ENCODE results near the gene ADGRV1.

The ADGRV1 gene

GRCh38 chr5:90621848-90622247, 63.3 kb downstream of the ADGRV1 start:
- no peak for TF ChIP-seq CTCF (IDR thresholded peaks at IDR 0.05; ENCODE audit: borderline replicate concordance, control extremely low read depth, extremely low read depth, insufficient read depth, missing control alignments)
- in situ Hi-C loops (cut with MboI; ENCODE audit: low sequenced_read_pairs, unreplicated experiment): no loop called here
- no peak for DNase-seq (ENCODE audit: low spot score)

- no peak for DNase-seq (ENCODE audit: low spot score)
- no peak for TF ChIP-seq CTCF (IDR thresholded peaks at IDR 0.05; ENCODE audit: borderline replicate concordance, control extremely low read depth, extremely low read depth, insufficient read depth, missing control alignments)
- in situ Hi-C loops (cut with MboI; ENCODE audit: low sequenced_read_pairs, unreplicated experiment): no loop called here
Measured at GRCh38 chr5:90626493-90626892, 67.9 kb downstream of the ADGRV1 start.

DNA sequence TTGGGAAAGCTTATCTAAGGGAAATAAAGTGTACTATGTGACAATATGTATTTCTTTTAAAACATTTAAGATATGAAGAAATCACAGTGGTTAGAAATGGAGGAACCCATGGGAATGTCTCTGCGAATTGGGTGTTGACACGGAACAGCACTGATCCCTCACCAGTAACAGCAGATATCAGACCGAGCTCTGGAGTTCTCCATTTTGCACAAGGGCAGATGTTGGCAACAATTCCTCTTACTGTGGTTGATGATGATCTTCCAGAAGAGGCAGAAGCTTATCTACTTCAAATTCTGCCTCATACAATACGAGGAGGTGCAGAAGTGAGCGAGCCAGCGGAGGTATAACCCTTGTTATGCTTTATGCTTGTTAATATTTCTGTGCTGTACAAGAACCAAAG, 69.9 kb downstream of the ADGRV1 start:
- no peak for TF ChIP-seq CTCF (IDR thresholded peaks at IDR 0.05; ENCODE audit: borderline replicate concordance, control extremely low read depth, extremely low read depth, insufficient read depth, missing control alignments)
- no peak for DNase-seq (ENCODE audit: low spot score)
- in situ Hi-C loops (cut with MboI; ENCODE audit: low sequenced_read_pairs, unreplicated experiment): no loop called here

- DNase-seq (ENCODE audit: low spot score): no peak
- in situ Hi-C loops (cut with MboI; ENCODE audit: low sequenced_read_pairs, unreplicated experiment): no loop called here
- TF ChIP-seq CTCF (IDR thresholded peaks at IDR 0.05; ENCODE audit: borderline replicate concordance, control extremely low read depth, extremely low read depth, insufficient read depth, missing control alignments): no peak
Measured at GRCh38 chr5:90632791-90633190, 74.2 kb downstream of the ADGRV1 start.

GRCh38 chr5:90636948-90637347, 78.4 kb downstream of the ADGRV1 start:
- TF ChIP-seq CTCF (IDR thresholded peaks at IDR 0.05; ENCODE audit: borderline replicate concordance, control extremely low read depth, extremely low read depth, insufficient read depth, missing control alignments): no peak
- no peak for DNase-seq (ENCODE audit: low spot score)
- in situ Hi-C loops (cut with MboI; ENCODE audit: low sequenced_read_pairs, unreplicated experiment): no loop called here

- no peak for TF ChIP-seq CTCF (IDR thresholded peaks at IDR 0.05; ENCODE audit: borderline replicate concordance, control extremely low read depth, extremely low read depth, insufficient read depth, missing control alignments)
- no peak for DNase-seq (ENCODE audit: low spot score)
- in situ Hi-C loops (cut with MboI; ENCODE audit: low sequenced_read_pairs, unreplicated experiment): no loop called here
Measured at GRCh38 chr5:90637731-90638130, 79.1 kb downstream of the ADGRV1 start.

DNA sequence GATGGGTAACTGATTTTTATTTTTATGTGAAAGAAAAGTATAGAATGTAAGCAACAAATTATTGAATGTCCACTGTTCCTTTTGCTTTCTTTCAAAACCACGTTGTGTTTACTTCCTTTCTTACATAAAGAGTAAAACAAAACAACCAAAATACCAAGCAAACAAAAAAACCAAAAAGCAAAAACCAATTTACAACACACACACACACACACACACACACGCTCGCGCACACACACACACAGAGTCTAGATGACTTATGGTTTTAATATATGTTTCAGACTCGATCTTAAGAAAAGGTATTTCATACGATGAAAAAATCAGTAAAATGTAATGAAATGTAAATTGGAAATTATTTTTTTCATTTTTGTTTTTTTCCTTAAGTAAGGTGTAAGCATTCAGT, 80.3 kb downstream of the ADGRV1 start:
- no peak for TF ChIP-seq CTCF (IDR thresholded peaks at IDR 0.05; ENCODE audit: borderline replicate concordance, control extremely low read depth, extremely low read depth, insufficient read depth, missing control alignments)
- in situ Hi-C loops (cut with MboI; ENCODE audit: low sequenced_read_pairs, unreplicated experiment): no loop called here
- DNase-seq (ENCODE audit: low spot score): no peak

All from GM13976 (cell line).